ENCODE measurements around the gene SRPK2.

SRPK2 gene

GRCh38 chr7:105224884-105225651 lies 163.7 kb downstream of the SRPK2 start:
- Histone ChIP-seq H4K20me1 (ENCODE audit: insufficient read depth, low read length) (no peaks in the 10 kb centered on the region), H3K27me3 (ENCODE audit: insufficient read depth, low read length) (no peaks in the 10 kb centered on the region), H3K9me2 (ENCODE audit: low read depth, low read length) (no peaks in the 10 kb centered on the region), H3K36me3 (ENCODE audit: insufficient read depth, low read length) (no peaks in the 10 kb centered on the region), H3K27ac (ENCODE audit: low read depth, low read length, poor library complexity, severe bottlenecking) (no peak overlapping the region), H2AFZ (ENCODE audit: low read length) (no peak overlapping the region), H3K79me2 (ENCODE audit: insufficient read depth, low read length) (0 out of 2 replicates have a peak, but pooled peaks cover 5% of the 10 kb centered on the region), H3K4me2 (ENCODE audit: low read length) (no peak overlapping the region), H3K9ac (ENCODE audit: low read length) (no peak overlapping the region), H3K4me1 (ENCODE audit: insufficient read depth, low read length, severe bottlenecking) (peaks cover 13% of the 10 kb centered on the region), H3K9me3 (ENCODE audit: low read length) (peaks cover 4% of the 10 kb centered on the region; the same call in 1 of the 2 replicates), H3F3A (ENCODE audit: insufficient read depth, low read length) (no peaks in the 10 kb centered on the region), H3K4me3 (ENCODE audit: low read depth, low read length, poor library complexity, severe bottlenecking) (no peak overlapping the region)
- TF ChIP-seq CTCF (IDR thresholded peaks at IDR 0.05; ENCODE audit: low read length) (no peak), EZH2 (IDR thresholded peaks at IDR 0.05; ENCODE audit: borderline replicate concordance, low read length) (no peak)

- Histone ChIP-seq H3K27ac (ENCODE audit: low read depth, low read length, poor library complexity, severe bottlenecking) (no peak overlapping the region), H3K36me3 (ENCODE audit: insufficient read depth, low read length) (no peaks in the 10 kb centered on the region), H2AFZ (ENCODE audit: low read length) (no peak overlapping the region), H3K4me1 (ENCODE audit: insufficient read depth, low read length, severe bottlenecking) (peaks cover 13% of the 10 kb centered on the region), H3K4me2 (ENCODE audit: low read length) (no peak overlapping the region), H3K79me2 (ENCODE audit: insufficient read depth, low read length) (0 out of 2 replicates have a peak, but pooled peaks cover 5% of the 10 kb centered on the region), H3K4me3 (ENCODE audit: low read depth, low read length, poor library complexity, severe bottlenecking) (no peak overlapping the region), H3F3A (ENCODE audit: insufficient read depth, low read length) (no peaks in the 10 kb centered on the region), H3K9ac (ENCODE audit: low read length) (no peak overlapping the region), H4K20me1 (ENCODE audit: insufficient read depth, low read length) (no peaks in the 10 kb centered on the region), H3K27me3 (ENCODE audit: insufficient read depth, low read length) (no peaks in the 10 kb centered on the region), H3K9me3 (ENCODE audit: low read length) (peaks cover 4% of the 10 kb centered on the region; the same call in 1 of the 2 replicates), H3K9me2 (ENCODE audit: low read depth, low read length) (no peaks in the 10 kb centered on the region)
- no peak for TF ChIP-seq CTCF (IDR thresholded peaks at IDR 0.05; ENCODE audit: low read length)
- no peak for TF ChIP-seq EZH2 (IDR thresholded peaks at IDR 0.05; ENCODE audit: borderline replicate concordance, low read length)
These were observed 165.8 kb downstream of the SRPK2 start for GRCh38 chr7:105222953-105223352.

DNA sequence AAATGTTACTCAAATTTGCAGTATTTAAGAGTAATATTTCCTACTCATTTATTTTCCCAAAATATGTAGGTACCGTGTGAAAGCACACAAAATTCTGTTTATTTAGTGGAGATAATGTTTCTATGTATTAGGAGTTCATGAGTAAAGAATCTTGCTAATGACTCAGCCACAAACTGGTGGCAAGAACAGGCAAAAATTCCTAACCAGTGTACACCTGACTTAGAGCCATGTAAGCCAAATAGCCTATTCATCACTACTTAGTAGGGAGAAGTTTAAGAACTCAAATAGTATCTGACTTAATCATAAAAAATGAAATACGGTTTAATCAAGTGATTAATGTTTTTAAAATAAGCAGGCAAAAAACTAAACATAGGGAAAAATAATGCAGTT lies 169.0 kb downstream of the SRPK2 start:
- TF ChIP-seq CTCF (IDR thresholded peaks at IDR 0.05; ENCODE audit: low read length) (no peak), EZH2 (IDR thresholded peaks at IDR 0.05; ENCODE audit: borderline replicate concordance, low read length) (no peak)
- Histone ChIP-seq H3K79me2 (ENCODE audit: insufficient read depth, low read length) (no peaks in the 10 kb centered on the region), H3K4me2 (ENCODE audit: low read length) (no peak overlapping the region), H4K20me1 (ENCODE audit: insufficient read depth, low read length) (no peaks in the 10 kb centered on the region), H3K9ac (ENCODE audit: low read length) (no peak overlapping the region), H3K27me3 (ENCODE audit: insufficient read depth, low read length) (no peaks in the 10 kb centered on the region), H3K4me1 (ENCODE audit: insufficient read depth, low read length, severe bottlenecking) (peaks cover 2% of the 10 kb centered on the region), H2AFZ (ENCODE audit: low read length) (no peak overlapping the region), H3K36me3 (ENCODE audit: insufficient read depth, low read length) (no peaks in the 10 kb centered on the region), H3K9me2 (ENCODE audit: low read depth, low read length) (no peaks in the 10 kb centered on the region), H3K27ac (ENCODE audit: low read depth, low read length, poor library complexity, severe bottlenecking) (no peak overlapping the region), H3K9me3 (ENCODE audit: low read length) (no peaks in the 10 kb centered on the region), H3K4me3 (ENCODE audit: low read depth, low read length, poor library complexity, severe bottlenecking) (no peak overlapping the region), H3F3A (ENCODE audit: insufficient read depth, low read length) (no peaks in the 10 kb centered on the region)

Measured in OCI-LY1 (cell line).